HG02943 (cell line): Measurements from ENCODE around the gene MYH11.
"Not testable (repeated sequence)": the region's sequence is repeated elsewhere in the genome, so short reads cannot be mapped to it uniquely, and the experiment has no call there.

ENCODE experiments used
- ATAC-seq: cut with Tn5 transposase; IDR thresholded peaks from one replicate; pipeline ENCODE4 v1.9.1; 2021; ENCODE audit warnings: mild to moderate bottlenecking, low read depth, moderate library complexity; ENCODE audit not compliant: unreplicated experiment

MYH11 gene

GRCh38 chr16:15879255-15879811, 22.5 kb upstream of the MYH11 start:
- no peak for ATAC-seq

- ATAC-seq = no peak
These were observed 19.7 kb upstream of the MYH11 start for GRCh38 chr16:15876503-15876902.

DNA sequence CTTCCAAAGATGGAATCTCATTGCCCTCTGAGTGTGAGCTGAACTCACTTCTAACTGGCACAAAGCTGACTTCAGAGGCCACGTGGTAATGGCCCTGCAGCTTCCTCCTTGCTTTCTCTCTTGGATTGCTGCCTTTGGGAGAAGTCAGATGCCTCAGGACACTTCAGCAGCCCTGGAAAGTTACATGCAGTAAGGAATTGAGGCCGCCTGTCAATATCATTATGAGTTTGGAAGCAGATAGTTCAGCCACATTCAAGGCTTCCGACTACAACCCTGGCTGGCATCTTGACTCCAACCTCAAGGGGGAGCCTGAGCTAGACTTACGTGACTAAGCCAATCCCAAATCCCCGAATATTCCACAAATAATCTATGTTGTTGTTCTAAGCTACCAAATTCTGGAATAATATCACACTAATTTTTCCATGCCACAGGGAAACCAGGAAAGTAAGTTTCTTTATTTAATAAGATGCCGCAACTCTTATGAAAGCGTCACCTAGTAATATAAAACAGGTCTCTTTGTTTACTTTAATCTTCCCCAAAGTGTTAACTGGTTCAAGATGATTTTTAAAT, 18.0 kb upstream of the MYH11 start:
- ATAC-seq = no peak

- no peak for ATAC-seq
These were observed 16.9 kb upstream of the MYH11 start for GRCh38 chr16:15873737-15874136.

DNA sequence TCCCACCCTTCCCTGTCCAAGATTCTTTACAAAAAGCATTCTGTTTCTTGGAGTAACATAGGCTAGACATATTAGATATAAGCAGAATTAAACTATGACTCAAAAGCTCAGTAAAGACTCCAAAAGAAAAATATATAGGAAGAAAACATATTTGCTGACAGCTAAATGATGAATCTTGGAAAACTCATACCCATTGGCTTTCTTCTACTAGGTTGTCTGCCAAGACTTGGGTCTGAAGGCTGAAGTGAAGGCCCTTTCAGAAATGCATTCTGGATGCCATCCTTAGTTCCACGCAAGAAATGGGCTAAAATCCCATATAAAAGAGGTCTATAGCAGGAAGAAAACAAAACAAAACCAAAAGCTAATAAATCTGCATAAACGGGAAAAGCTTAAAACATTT, 16.5 kb upstream of the MYH11 start:
- ATAC-seq = no peak

DNA sequence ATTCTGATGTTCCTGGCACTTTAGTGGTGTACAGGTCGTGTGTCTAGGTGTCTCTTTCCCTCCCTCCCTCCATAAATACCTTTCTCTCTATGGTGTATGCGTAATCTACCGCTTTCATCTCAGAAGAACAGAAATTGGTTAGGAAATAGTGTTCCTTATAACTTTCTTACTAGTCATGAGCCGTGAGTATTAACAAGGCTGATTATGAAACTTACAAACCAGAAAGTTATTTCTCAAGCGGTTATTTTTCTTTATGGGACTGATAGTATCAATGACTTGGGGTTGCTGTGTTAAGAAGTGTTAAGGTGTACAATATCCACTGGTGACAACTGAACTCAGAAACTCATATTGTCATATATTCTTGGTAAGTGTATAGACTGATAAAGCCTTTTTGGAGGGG, 13.2 kb upstream of the MYH11 start:
- ATAC-seq = no peak

DNA sequence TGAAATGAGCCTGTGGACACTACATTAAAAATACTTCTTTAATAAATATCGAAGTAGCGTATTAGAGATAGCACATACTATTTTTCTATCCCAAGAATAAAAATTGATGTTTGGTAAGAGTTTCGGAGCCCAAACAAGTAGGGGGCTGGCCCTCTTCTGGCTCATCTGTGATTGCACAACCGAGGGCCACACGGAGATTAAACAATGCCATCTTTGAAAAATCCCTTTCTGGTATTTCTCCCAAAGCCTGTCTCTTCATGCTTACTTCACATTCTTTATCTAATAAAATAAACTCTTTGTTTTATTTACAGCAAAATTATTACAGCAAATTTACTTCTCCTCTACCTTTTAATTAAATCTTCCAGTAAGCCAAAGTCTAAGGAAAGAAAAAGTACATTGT, 9.6 kb upstream of the MYH11 start:
- ATAC-seq = no peak

DNA sequence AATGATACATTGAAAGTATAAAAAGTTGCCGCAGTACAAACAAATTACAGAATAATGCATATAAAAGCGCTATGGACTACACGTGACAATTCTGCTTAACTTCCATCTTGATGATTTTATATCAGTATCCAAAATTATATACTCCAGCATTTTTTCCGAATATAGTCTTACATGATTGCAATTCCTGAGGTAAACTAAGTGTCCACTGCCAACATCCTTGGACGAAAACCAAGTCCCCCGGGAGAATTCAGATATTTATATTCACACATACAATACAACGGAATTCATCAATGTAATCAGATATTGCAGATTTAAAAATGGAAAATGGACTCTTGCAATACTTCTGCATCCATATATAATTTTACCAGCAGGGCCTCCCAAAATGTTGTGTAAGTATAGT, 8.9 kb upstream of the MYH11 start:
- ATAC-seq = no peak

DNA sequence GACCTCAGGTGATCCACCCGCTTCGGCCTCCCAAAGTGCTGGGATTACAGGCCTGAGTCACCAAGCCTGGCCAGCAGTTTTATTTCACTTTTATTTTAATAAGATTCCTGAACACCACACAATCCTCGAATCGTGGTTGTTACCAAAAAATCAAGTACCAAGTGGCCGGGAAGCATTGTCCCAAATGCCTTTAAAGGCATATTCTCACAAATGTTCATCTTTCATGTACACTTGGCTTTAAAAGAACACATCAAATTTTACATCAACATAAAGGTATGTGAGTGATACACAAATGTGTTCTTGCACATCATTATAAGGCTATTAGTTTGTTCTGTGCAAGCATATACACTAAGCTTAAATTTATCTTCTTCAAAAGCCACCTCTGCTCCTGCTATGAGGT, 8.1 kb upstream of the MYH11 start:
- no peak for ATAC-seq

DNA sequence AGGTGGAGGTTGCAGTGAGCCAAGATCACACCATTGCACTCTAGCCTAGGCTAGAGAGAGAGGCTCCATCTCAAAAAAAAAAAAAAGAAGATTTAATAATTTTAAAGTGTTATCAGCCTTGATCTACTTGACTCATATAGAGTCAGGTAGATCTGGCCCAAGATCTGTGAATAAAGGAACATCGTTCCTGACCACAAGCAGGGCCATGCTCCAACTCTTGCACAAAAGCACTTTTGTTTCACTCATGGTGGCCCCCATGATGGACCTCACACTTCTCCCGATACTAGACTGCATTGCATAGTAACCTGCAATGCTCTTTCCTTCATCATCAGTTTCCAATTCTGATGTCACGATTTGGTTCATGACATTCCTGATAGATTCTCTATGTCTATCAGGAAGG, 5.2 kb upstream of the MYH11 start:
- ATAC-seq = no peak

- ATAC-seq = no peak
These were observed 2.3 kb upstream of the MYH11 start for GRCh38 chr16:15858921-15859668.

DNA sequence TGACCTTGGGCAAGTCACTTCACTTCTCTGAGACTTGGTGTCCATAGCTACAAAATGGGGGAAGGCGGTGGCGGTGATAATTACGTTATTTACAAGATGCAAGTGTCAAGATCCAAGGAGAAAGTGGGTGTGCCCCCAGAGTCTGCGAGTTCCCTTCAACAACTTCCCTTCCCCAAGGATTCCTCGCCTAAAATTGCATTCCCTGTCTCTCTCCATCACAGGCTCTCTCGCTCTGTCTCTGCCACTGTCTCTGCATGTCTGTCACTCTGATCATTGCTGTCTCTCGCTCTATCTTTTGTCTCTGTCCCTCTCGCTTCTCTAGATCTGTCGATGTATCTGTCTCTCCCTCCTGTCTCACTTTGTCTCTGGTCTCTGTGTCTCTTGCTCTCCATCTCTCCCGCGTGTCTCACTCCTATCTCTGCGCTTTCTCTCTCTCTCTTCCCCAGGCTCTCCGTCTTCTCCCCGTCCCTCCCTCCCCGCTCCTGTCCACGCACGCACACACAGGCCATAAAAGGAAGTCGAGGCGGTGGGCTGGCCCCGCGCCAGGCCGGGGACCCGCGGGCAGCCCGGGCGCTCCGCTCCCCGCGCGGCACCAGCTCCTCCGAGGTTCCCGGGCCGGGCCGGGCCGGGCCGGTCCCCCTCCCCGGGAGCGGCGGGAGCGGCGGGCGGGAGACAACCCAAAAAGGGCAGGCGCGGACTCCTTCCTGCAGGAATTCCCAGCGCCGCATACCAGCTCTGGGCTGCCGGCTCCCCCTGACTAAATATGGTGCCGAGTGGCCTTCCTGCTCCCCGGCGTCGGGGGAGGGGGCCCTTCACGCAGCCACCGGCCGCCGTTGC, 1.1 kb upstream of the MYH11 start:
- no peak for ATAC-seq

GRCh38 chr16:15856182-15856581, 646 bp downstream of the MYH11 start:
- no peak for ATAC-seq

- peak; percentile 51 for ATAC-seq
These were observed 1.2 kb downstream of the MYH11 start for GRCh38 chr16:15855704-15856003.

- ATAC-seq = no peak
These were observed 1.7 kb downstream of the MYH11 start for GRCh38 chr16:15854906-15855703.

DNA sequence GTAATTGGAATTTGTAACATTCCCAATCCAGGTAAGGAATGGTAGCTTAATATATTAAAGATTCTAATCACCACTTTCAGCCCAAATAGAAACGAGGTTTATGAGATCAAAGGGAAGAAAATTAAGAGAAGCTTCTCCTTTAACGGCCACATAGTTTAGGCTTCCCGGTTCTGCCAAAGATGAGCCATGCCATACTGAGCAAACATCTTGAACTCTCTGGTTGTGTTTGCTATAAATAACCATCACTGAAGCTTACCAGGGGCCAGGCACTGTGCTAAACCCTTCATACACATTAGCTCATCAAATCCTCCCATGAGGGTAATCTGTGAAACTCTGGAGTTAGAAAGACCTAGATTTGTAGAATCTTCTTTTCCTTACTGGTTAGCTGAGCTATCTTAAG, 2.8 kb downstream of the MYH11 start:
- no peak for ATAC-seq

GRCh38 chr16:15853021-15853420, 3.8 kb downstream of the MYH11 start:
- no peak for ATAC-seq

DNA sequence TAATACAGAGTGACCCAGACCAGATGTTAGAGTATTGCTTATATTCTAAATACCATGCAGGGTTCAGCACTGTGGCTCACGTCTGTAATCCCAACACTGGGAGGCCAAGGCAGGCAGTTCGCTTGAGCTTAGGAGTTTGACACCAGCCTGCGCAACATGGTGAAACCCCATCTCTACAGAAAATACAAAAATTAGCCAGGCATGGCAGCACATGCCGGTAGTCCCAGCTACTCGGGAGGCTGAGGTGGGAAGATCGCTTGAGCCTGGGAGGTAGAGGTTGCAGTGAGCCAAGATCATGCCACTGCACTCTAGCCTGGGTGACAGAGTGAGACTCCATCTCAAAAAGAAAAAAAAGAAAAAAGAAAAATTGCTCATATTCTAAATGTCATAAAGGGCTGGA, 6.3 kb downstream of the MYH11 start:
- ATAC-seq = not testable (repeated sequence)

DNA sequence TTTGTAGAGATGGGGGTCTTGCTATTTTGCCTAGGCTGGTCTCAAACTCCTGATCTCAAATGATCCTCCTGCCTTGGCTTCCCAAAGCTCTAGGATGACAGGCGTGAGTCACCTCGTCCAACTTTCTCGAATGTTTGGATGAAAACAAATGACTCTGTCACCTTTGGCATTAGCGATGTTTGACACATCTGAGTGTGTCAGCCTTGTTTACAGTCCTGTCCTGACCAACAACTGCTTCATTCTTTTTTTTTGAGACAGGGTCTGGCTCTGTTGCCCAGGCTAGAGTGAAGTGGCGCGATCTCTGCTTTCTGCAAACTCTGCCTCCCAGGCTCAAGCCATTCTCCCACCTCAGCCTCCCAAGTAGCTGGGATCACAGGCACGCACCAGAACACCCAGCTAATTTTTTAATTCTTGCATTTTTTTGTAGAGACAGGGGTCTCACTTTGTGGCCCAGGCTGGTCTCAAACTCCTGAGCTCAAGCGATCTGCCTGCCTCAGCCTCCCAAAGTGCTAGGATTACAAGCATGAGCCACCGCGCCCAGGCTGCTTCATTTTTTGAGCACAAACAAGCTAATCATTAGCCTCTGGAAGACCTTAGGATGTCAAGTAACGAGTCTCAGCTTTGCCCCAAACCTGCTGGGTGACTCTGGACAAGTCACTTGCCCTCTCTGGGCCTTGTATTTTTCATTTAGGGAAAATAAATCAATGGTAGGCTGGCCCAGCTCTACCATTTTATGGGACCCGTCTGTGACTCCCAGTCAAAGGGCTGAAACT, 7.4 kb downstream of the MYH11 start:
- no peak for ATAC-seq

GRCh38 chr16:15847611-15848175, 9.1 kb downstream of the MYH11 start:
- ATAC-seq = no peak
